ENCODE measurements around the gene COMT. TPM values are rescaled to one million over a fixed set of nuclear protein-coding genes. Genes with fewer than 3 reads are reported as not detected.

COMT gene
- polyA plus RNA-seq, 1 experiment: 79.4 TPM

- no peak for DNase-seq (ENCODE audit: low read depth, low spot score)
- POLR2A ChIA-PET: interaction anchor here (1.6 kb wide), 1 partner anchor 45 kb away, joined by 5 read pairs; no protein-coding TSS in a partner anchor
- Histone ChIP-seq H3K27ac (ENCODE audit: low read depth, low read length) (peak overlapping the region; percentile 31), H3K9me3 (ENCODE audit: control insufficient read depth, insufficient read depth, low read length) (no peaks in the 10 kb centered on the region; the same call in 1 of the 2 replicates), H3K27me3 (ENCODE audit: control insufficient read depth, insufficient read depth, low read length) (no peaks in the 10 kb centered on the region), H3K4me3 (ENCODE audit: low read depth, low read length) (no peak overlapping the region)
- no peak for TF ChIP-seq CTCF (IDR thresholded peaks at IDR 0.05; ENCODE audit: low read depth, low read length)
- CTCF ChIA-PET: no interaction called here
Measured at GRCh38 chr22:19967850-19968449, 26.4 kb downstream of the COMT start.

GRCh38 chr22:19968450-19968891 lies 26.9 kb downstream of the COMT start:
- no peak for TF ChIP-seq CTCF (IDR thresholded peaks at IDR 0.05; ENCODE audit: low read depth, low read length)
- Histone ChIP-seq H3K27ac (ENCODE audit: low read depth, low read length) (no peak overlapping the region), H3K27me3 (ENCODE audit: control insufficient read depth, insufficient read depth, low read length) (no peaks in the 10 kb centered on the region), H3K9me3 (ENCODE audit: control insufficient read depth, insufficient read depth, low read length) (no peaks in the 10 kb centered on the region; the same call in 1 of the 2 replicates), H3K4me3 (ENCODE audit: low read depth, low read length) (no peak overlapping the region)
- ChIA-PET POLR2A (interaction anchor here (0.6 to 1.6 kb wide), 2 partner anchors 44 to 109 kb away, joined by 4 to 5 read pairs; no protein-coding TSS in a partner anchor), CTCF (interaction anchor here (0.7 to 4.4 kb wide), 3 partner anchors 44 to 238 kb away, joined by 3 to 68 read pairs (median 5); no protein-coding TSS in a partner anchor)
- no peak for DNase-seq (ENCODE audit: low read depth, low spot score)

- Histone ChIP-seq H3K27ac (ENCODE audit: low read depth, low read length) (no peak overlapping the region), H3K4me3 (ENCODE audit: low read depth, low read length) (no peak overlapping the region), H3K9me3 (ENCODE audit: control insufficient read depth, insufficient read depth, low read length) (no peaks in the 10 kb centered on the region; the same call in 1 of the 2 replicates), H3K27me3 (ENCODE audit: control insufficient read depth, insufficient read depth, low read length) (no peaks in the 10 kb centered on the region)
- CTCF ChIA-PET: interaction anchor here (0.5 to 4.4 kb wide), 10 partner anchors 11 to 239 kb away, joined by 3 to 68 read pairs (median 6); partner anchors contain the start of gene TANGO2
- no peak for DNase-seq (ENCODE audit: low read depth, low spot score)
- no peak for TF ChIP-seq CTCF (IDR thresholded peaks at IDR 0.05; ENCODE audit: low read depth, low read length)
- POLR2A ChIA-PET: interaction anchor here (1.6 kb wide), 1 partner anchor 43 kb away, joined by 5 read pairs; no protein-coding TSS in a partner anchor
Measured at GRCh38 chr22:19969141-19969928, 27.8 kb downstream of the COMT start.

DNA sequence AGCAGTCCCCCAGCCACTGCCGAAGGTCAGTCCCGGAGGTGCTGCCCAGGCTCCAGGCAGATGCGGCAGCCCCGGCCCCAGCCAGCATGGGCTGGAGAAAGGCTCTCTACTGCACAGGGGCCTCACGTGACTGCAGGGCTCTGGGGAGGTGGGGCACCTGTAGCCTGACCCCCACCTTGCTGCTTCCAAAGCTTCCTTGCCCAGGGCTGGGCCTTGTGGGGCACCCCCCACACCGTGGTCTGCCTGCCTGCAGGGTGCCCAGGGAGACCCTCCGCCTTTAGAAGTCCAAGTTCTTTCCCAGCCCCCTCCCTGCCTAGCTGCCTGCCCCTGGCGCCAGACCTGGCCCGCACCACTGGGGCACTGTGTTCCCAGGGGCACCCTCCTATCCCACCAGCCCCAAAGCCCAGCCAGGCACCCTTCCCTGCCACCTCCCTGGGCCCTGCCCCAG lies 28.5 kb downstream of the COMT start:
- no peaks in the 10 kb centered on the region for H3K27me3 ChIP-seq (ENCODE audit: control insufficient read depth, insufficient read depth, low read length)
- no peak overlapping the region for H3K27ac ChIP-seq (ENCODE audit: low read depth, low read length)
- ChIA-PET POLR2A (interaction anchor here (0.7 to 1.8 kb wide), 2 partner anchors 13 to 43 kb away, joined by 4 to 10 read pairs; no protein-coding TSS in a partner anchor), CTCF (interaction anchor here (0.7 to 4.4 kb wide), 10 partner anchors 12 to 240 kb away, joined by 3 to 68 read pairs (median 6); partner anchors contain the start of gene TANGO2)
- no peaks in the 10 kb centered on the region; the same call in 1 of the 2 replicates for H3K9me3 ChIP-seq (ENCODE audit: control insufficient read depth, insufficient read depth, low read length)
- no peak for DNase-seq (ENCODE audit: low read depth, low spot score)
- TF ChIP-seq CTCF (IDR thresholded peaks at IDR 0.05; ENCODE audit: low read depth, low read length): no peak
- no peak overlapping the region for H3K4me3 ChIP-seq (ENCODE audit: low read depth, low read length)
